Stimulated activated CD4-positive, alpha-beta T cell treated with anti-CD3 and anti-CD28 coated beads, Interleukin-4, amount 100 ng/mL, for 1 hour (primary cell): ENCODE results near the gene PRKCE.

Experiments used
- DNase-seq: peaks from one replicate; pipeline ENCODE4 v3.0.0-alpha.2; 2020

Gene PRKCE

DNA sequence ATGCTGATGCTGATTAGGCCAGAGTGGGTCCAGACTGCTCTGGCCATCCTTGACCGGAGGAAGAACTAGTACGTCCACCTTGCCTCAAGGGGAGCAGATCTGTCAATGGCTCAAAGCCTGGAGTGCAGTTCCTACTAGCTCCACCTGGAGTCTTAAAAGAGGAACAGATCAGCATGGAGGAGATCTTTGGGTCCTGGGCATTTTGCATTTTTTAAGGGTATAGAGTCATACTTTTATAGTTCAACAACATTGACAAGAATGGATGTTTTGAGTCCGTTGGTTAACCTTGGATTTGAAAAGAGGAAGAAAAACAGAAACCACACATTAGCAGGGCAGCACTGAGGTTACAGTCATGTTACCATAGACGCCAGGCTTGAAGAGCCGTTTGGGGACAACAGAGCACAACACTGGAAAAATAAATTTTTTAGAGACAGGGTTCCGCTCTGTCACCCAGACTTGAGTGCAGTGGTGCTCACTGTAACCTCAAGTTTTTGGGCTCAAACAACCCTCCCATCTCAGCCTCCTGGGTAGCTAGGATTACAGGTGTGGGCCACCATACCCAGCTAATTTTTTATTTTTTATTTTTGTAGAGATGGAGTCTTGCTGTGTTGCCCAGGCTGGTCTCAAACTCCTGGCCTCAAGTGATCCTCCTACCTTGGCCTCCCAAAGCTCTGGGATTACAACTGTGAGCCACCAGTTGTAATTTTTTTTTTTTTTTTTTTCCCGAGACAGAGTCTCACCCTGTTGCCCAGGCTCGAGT is 78.5 kb downstream of the PRKCE start:
- no peak for DNase-seq

DNA sequence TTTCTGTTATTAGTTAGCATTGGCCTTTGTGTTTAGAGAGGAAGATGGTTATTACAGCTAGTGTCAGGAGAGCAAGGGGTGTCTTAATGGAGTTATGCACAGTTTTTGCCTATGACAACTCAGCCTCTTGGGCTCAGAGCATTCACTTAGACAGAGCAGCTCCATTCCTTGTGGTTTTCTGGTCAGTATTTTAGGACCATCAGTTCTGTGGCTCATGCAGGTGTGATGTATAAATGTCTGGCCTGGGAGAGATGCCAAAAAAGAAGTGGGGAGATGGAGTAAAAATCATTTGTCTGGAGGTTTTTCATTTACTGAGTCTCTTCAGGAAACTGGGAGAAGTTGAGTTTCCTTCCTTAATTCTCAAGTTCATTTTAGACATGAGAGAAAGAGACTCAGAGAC is 79.7 kb downstream of the PRKCE start:
- no peak for DNase-seq

DNA sequence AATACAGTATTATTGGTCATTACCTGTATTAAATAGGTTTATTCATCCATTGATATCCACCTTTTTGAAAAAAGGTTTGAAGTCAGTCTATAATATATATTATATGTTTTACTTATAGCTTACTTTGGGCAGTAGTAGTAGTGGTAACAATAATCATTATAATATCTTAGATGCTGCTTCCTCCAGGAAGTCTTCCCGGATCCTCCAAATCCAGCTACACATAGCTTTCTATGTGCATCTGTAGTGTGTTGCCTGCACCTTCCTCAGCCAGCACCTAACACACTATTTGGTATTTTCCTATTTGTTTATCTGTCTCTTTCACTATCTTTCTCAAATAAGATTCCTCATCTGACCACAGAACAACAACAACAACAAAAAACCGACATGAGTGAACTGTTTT is 81.0 kb downstream of the PRKCE start:
- no peak for DNase-seq

GRCh38 chr2:45732946-45733345 is 81.5 kb downstream of the PRKCE start:
- no peak for DNase-seq

DNA sequence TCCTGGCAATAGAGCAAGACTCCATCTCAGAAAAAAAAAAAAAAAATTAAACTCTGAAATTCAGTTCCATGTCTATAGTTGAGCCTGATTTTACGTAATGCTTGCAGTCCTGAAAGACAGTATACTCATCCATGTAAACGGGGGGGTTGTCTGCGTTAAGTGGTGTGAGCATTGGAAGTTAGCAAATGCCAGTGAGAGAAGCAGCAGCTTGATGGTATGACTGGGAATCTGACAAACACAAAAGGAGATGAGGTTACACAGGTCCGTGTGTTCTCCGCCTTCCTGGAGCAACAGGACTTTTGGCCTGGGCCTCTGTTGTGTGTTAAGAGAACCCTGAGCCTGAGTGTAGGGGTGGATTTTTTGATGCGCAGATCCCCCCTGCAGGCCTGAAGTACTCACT is 82.9 kb downstream of the PRKCE start:
- no peak for DNase-seq

- DNase-seq, result no peak
Observed at GRCh38 chr2:45734952-45735351, 83.5 kb downstream of the PRKCE start.

DNA sequence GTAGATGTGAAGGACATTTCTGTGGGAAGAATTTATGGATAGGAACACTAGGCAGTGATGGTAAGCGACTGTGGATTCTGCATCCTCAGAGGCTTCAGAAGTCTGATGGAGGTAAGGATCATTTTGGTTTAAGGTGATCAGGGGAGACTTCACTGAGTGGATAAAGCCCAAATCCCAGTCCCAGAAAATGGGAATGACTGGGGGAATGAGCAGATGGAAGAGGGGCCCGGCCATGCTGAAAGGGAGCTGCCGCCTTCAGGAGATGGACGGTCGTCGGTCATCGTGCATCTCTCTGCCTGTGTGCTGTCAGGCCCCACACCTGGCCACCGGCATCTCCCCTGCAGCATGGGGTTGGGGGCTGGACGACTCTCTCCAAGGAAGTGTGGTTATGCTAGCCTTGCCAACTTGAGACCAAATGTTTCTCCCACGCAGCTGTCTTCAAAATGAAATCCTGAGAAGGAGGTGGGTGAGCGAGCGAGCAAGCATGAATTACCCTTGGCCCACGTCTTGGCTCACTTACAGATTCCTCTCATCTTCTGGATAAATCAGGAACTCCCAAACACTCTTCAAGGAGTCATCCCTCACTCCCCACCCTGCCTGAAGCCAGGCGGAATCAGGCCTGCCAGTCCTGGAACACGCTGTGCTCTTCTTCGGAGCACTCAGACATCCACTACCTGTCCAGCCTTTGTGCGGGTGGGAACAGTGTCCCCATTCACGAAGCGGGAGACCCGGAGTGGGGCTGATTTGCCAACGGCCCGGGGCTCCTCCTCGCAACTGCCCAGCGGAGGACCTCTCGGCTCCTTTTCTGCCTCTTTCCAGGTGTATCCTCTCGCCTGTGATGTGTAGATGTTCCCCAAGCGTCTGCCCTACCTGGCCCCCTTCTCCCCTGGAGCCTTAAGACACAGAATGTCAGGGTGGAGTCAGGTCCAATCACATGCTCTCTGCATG is 85.6 kb downstream of the PRKCE start:
- no peak for DNase-seq

- no peak for DNase-seq
Observed at GRCh38 chr2:45739796-45740485, 88.5 kb downstream of the PRKCE start.

- DNase-seq, result no peak
Observed at GRCh38 chr2:45741161-45741850, 89.8 kb downstream of the PRKCE start.

GRCh38 chr2:45743531-45744396 is 92.3 kb downstream of the PRKCE start:
- no peak for DNase-seq

GRCh38 chr2:45745231-45745630 is 93.8 kb downstream of the PRKCE start:
- no peak for DNase-seq

DNA sequence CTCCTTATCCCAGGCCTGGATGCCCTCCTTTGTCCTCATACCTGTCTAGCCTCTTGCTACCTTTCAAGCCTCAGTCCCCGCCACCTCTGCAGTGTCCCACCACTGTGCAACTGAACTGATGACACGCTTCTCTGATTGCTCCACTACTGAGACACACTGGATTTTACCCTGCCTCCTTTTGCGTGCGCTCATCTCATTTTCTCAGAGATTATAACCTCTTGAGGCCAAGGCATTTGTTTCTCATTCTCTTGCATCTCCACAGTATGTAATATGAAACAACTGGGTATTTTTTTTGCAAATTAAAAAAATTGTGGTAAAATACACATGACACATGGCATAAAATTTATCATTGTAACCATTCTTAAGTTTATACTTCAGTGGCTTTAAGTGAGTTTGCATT is 95.4 kb downstream of the PRKCE start:
- no peak for DNase-seq

DNA sequence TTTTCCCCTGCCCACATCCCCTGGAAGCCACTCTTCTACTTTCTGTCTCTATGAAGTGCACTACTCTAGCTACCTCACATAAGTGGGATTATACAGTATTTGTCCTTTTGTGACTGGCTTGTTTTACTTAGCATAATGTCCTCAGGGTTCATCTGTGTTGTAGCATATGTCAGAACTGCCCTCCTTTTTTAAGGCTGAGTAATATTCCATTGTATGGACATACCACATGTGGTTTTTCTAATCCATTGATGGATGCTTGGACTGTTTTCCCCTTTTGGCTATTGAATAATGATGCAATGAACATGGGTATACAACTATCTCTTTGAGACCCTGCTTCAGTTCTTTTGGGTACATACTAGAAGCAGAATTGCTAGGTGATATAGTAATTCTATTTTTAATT is 95.9 kb downstream of the PRKCE start:
- no peak for DNase-seq

GRCh38 chr2:45748239-45748638 is 96.8 kb downstream of the PRKCE start:
- DNase-seq, result no peak

DNA sequence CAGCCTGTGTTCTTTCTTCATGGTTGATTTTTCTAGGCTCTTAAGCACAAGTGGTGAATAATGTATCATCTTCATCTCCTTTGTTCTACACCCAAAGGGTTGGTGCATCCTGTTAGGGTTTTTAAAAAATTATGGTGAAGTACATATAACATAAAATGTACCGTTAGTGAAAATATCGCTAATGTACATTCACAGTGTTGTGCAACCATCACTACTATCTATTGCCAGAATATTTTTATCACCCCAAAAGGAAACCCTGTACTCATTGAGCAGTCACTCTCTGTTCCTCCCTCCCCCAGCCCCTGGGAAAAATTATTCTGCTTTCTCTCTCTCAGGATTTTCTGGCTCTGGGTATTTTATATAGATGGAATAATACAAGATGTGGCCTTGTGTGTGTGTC is 98.5 kb downstream of the PRKCE start:
- no peak for DNase-seq

DNA sequence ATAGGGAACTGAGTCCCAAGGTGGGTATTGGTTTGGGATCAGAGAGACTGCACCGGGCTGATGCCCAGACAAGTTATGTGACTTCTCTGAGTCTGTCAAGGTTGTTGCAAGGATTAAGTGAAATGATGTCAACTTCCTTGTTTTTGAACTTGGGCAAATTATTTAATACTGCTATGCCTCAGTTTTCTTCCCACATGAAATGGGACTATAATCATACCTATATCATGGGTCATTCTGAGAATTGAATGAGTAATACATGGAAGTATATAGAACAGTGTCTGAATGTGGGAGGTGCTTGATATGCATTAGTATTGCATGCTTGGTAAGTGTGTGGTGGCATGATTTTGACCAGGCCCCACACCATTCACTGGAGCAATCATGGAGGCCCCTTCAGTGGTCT is 99.0 kb downstream of the PRKCE start:
- DNase-seq, result no peak

DNA sequence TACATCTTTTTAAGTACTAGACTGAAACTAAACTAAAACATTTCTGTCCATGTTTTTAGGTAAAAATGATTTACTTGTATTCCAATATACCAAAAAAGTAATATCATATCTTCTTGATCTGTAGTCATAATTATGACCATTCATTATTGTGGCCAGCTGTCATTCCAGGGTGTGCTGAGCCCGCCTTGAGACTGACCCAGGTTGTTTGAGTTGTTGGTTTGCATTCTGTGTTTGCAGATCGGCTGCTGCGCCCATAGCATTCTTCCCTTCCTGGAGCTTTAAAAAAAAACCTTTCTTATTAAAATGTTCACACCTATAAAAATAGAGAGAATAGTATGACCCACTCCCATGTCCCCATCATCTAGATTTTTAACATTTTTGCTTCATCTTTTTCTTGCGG is 101.9 kb downstream of the PRKCE start:
- no peak for DNase-seq

GRCh38 chr2:45754131-45755010 is 102.9 kb downstream of the PRKCE start:
- DNase-seq, result no peak

DNA sequence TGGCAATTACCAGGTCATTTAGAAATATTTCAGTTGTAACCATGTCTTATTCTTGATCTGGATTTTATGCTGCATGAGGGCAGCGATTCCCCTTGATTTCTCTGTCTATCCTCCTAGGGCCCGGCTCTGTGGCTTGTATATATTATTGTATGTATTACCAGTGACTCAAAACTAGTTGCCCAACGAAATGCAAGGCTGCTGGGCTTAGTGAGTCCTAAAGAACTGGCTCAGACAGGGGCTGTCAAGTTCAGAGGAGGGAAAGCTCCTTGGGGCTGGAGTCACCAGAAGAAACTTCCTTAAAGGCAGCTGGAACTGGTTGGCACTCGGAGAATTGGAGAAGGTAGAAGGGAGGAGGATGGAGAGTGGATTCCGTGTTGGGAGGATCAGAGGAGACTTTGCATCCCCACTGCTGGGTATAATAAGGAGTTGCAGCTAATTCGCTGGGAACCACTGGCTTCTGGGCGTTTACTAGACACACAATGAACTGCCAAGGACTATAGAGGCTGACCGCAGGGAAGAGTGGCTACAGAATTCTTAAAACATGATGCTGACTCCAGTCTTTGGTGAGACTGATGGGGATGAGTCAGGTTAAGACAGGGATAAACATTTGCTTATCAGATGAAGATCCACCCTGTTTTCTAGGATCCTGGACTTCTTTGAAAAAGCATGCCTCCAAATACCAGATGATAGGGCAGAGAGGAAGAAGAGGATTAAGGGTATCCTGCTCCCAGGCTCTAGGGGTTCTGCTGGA is 104.3 kb downstream of the PRKCE start:
- no peak for DNase-seq

GRCh38 chr2:45758018-45758417 is 106.5 kb downstream of the PRKCE start:
- no peak for DNase-seq
